HepG2 (cell line): ENCODE measurements around the gene KDM8. TPM values are rescaled to one million over a fixed set of nuclear protein-coding genes. Genes with fewer than 3 reads are reported as not detected.
A peak's percentile ranks its signal among the peaks of the same experiment; 100 is the strongest.

Source experiments
- AGO1 ChIP-seq: fragments of 200-400 bp; formaldehyde crosslinking; IDR thresholded peaks from 2 replicates; pipeline ENCODE4 v1.6.1; 2017; ENCODE audit warnings: mild to moderate bottlenecking, low read depth, low read length, moderate library complexity; ENCODE audit not compliant: poor library complexity, severe bottlenecking
- DMAP1 ChIP-seq: IDR thresholded peaks from 2 replicates; pipeline ENCODE4 v1.6.1; 2016
- HOXA9 ChIP-seq: sonication (generic); formaldehyde crosslinking; IDR thresholded peaks from 2 replicates; pipeline ENCODE4 v1.8.1; 2022; ENCODE audit warnings: missing genetic modification reagents, mild to moderate bottlenecking, moderate library complexity, borderline replicate concordance
- MAFF ChIP-seq: IDR thresholded peaks from 2 replicates; pipeline ENCODE4 v1.6.1; 2011; ENCODE audit warnings: low read depth, low read length, improper control_type of control experiment
- MATR3 ChIP-seq: sonication (generic); formaldehyde crosslinking; IDR thresholded peaks from 2 replicates; pipeline ENCODE4 v1.4.0; 2020; ENCODE audit warnings: missing genetic modification reagents
- MTA3 ChIP-seq: sonication (generic); formaldehyde crosslinking; IDR thresholded peaks from 2 replicates; pipeline ENCODE4 v1.4.0; 2020; ENCODE audit warnings: missing genetic modification reagents
- NR2F6 ChIP-seq, 2 experiments: IDR thresholded peaks; 2 replicates each; pipeline ENCODE4 v1.6.1; 2016; ENCODE audit warnings: antibody characterized with exemption in 1 of 2, mild to moderate bottlenecking in 1 of 2
- POLR2A ChIP-seq, 2 experiments: IDR thresholded peaks; 2 replicates each; pipeline ENCODE4 v1.6.1; 2011; ENCODE audit warnings: low read depth in 2 of 2, low read length in 2 of 2, mild to moderate bottlenecking in 1 of 2, moderate library complexity in 1 of 2; ENCODE audit not compliant: insufficient read depth in 1 of 2
- RAD21 ChIP-seq: fragments of 450-650 bp; formaldehyde crosslinking; IDR thresholded peaks from 2 replicates; pipeline ENCODE4 v1.5.0; 2020; ENCODE audit warnings: mild to moderate bottlenecking
- SAP130 ChIP-seq: IDR thresholded peaks from 2 replicates; pipeline ENCODE4 v1.6.1; 2016; ENCODE audit warnings: low read depth
- SIX1 ChIP-seq: sonication (generic); formaldehyde crosslinking; IDR thresholded peaks from 2 replicates; pipeline ENCODE4 v1.4.0; 2020; ENCODE audit warnings: missing genetic modification reagents, borderline replicate concordance
- TBX2 ChIP-seq: sonication (generic); formaldehyde crosslinking; IDR thresholded peaks from 2 replicates; pipeline ENCODE4 v1.5.0; 2020; ENCODE audit warnings: missing genetic modification reagents, mild to moderate bottlenecking, borderline replicate concordance
- ZC3H4 ChIP-seq: sonication (generic); formaldehyde crosslinking; IDR thresholded peaks from 2 replicates; pipeline ENCODE4 v1.4.0; 2020; ENCODE audit warnings: missing genetic modification reagents, borderline replicate concordance
- ZFY ChIP-seq: sonication (generic); formaldehyde crosslinking; IDR thresholded peaks from 2 replicates; pipeline ENCODE4 v1.4.0; 2020; ENCODE audit warnings: missing genetic modification reagents
- ZNF124 ChIP-seq: sonication (generic); formaldehyde crosslinking; IDR thresholded peaks from 2 replicates; pipeline ENCODE4 v1.4.0; 2020; ENCODE audit warnings: missing genetic modification reagents
- ZNF251 ChIP-seq: sonication (generic); formaldehyde crosslinking; IDR thresholded peaks from 2 replicates; pipeline ENCODE4 v1.9.0; 2021; ENCODE audit warnings: mild to moderate bottlenecking, missing genetic modification reagents
- ZNF274 ChIP-seq: sonication (generic); formaldehyde crosslinking; IDR thresholded peaks from 2 replicates; pipeline ENCODE4 v1.5.1; 2020; ENCODE audit warnings: mild to moderate bottlenecking, missing genetic modification reagents
- ZNF432 ChIP-seq: sonication (generic); formaldehyde crosslinking; IDR thresholded peaks from 2 replicates; pipeline ENCODE4 v1.5.0; 2020; ENCODE audit warnings: missing genetic modification reagents, mild to moderate bottlenecking, borderline replicate concordance
- ZNF468 ChIP-seq: sonication (generic); formaldehyde crosslinking; IDR thresholded peaks from 2 replicates; pipeline ENCODE4 v1.8.0; 2022; ENCODE audit warnings: mild to moderate bottlenecking, moderate library complexity, missing genetic modification reagents
- ZNF788 ChIP-seq: sonication (generic); formaldehyde crosslinking; IDR thresholded peaks from 2 replicates; pipeline ENCODE4 v1.5.0; 2020; ENCODE audit warnings: mild to moderate bottlenecking, missing genetic modification reagents, borderline replicate concordance
- polyA plus RNA-seq, 8 experiments: library from polyadenylated mRNA; depleted of rRNA in 3 of 8; stranded (reverse) in 7 of 8; unstranded in 1 of 8; fragments of >200 nt; fragmentation: Illumina TruSeq in 4 of 8; extraction: Trizol in 4 of 8; gene quantifications; 2 replicates each; pipeline versions ENCODE4 v1.2.1 to v1.2.3, GENCODE V29; 2011 to 2016; ENCODE audit warnings: low read depth in 4 of 8, missing spikeins in 1 of 8, mixed read lengths in 1 of 8; ENCODE audit not compliant: insufficient read depth in 1 of 8
- total RNA-seq, 5 experiments: library from RNA; depleted of rRNA; stranded (reverse); fragments of >200 nt; fragmentation: Illumina TruSeq; extraction: Trizol; gene quantifications; 2 replicates each; pipeline ENCODE4 v1.2.3, GENCODE V29; 2016; ENCODE audit warnings: low read depth in 1 of 5
- TF ChIP-seq, protein P1 (sequence below): sonication (generic); formaldehyde crosslinking; IDR thresholded peaks from 2 replicates; pipeline ENCODE4 v1.4.0; 2020; ENCODE audit warnings: mild to moderate bottlenecking, missing genetic modification reagents
- TF ChIP-seq, protein P2 (sequence below): sonication (generic); formaldehyde crosslinking; IDR thresholded peaks from 2 replicates; pipeline ENCODE4 v1.5.1; 2020; ENCODE audit warnings: missing genetic modification reagents, mild to moderate bottlenecking, borderline replicate concordance
- TF ChIP-seq, protein P3 (sequence below): sonication (generic); formaldehyde crosslinking; IDR thresholded peaks from 2 replicates; pipeline ENCODE4 v1.5.0; 2020; ENCODE audit warnings: missing genetic modification reagents, mild to moderate bottlenecking, borderline replicate concordance
- TF ChIP-seq, protein P4 (sequence below): sonication (generic); formaldehyde crosslinking; IDR thresholded peaks from 2 replicates; pipeline ENCODE4 v1.5.0; 2020; ENCODE audit warnings: missing genetic modification reagents
- TF ChIP-seq, protein P5 (sequence below): sonication (generic); formaldehyde crosslinking; IDR thresholded peaks from 2 replicates; pipeline ENCODE4 v1.5.1; 2020; ENCODE audit warnings: missing genetic modification reagents, mild to moderate bottlenecking, borderline replicate concordance

KDM8 gene
- total and polyA plus RNA-seq, 2 of the 13 experiments (the other 11 are each of a cell fraction or from before 2014, with no cell fraction given) = 3.3 to 8.6 TPM

DNA sequence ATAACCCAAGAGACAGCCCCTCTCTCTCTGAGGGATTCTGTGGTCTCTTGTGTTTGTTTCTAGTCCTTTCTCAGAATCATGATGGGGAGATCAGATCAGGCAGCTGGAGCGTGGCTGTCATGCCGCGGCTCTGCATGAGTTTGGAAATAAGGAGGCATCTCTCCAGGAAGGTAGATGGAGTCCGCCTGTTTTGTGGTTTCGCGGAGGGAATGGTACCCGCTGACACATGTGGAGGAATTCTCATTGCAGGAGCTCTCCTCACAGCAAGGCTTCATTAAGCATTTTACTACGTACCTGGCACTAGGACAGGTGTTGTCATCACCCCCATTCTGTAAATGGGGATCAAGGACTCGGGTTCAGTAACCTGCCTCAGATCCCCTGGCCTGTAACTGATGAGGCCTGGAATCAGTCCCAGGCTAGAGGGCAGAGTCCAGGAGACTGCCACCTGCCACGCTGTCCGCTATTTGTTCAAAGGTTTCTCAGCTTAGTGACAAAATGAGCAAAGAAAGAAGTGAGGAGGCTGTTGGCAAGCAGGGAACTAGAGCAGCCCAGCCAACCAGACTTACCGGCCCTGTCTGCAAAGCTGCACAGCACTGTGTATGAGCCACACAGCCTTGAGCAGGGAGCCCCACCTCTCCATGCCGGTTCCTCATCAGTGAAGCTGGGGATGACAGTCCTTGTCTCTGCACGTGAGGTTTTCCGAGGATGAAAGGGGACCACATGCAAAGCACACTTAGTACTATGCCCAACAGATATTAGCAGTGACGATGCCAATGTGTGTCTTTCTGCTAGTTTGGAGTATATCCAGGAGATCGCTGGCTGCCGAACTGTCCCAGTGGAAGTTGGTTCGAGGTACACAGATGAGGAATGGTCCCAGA, 11.0 kb downstream of the KDM8 start (continued):
- TF ChIP-seq, protein P1, sequence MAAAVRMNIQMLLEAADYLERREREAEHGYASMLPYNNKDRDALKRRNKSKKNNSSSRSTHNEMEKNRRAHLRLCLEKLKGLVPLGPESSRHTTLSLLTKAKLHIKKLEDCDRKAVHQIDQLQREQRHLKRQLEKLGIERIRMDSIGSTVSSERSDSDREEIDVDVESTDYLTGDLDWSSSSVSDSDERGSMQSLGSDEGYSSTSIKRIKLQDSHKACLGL = 0 out of 2 replicates have a peak, but pooled peaks have one; percentile 23
- TF ChIP-seq ZNF788 (peak; percentile 50; the same call in 1 of the 2 replicates), SIX1 (CRISPR knock-in tag) (no peak), ZC3H4 (no peak), NR2F6 (IDR thresholded peaks at IDR 0.05) (no peak), NR2F6 (CRISPR knock-in tag; IDR thresholded peaks at IDR 0.05) (0 out of 2 replicates have a peak, but pooled peaks have one; percentile 28), MATR3 (CRISPR knock-in tag) (no peak), ZNF432 (CRISPR knock-in tag) (no peak), ZNF251 (0 out of 2 replicates have a peak, but pooled peaks have one; percentile 50), ZNF124 (CRISPR knock-in tag) (no peak), RAD21 (CRISPR knock-in tag) (no peak), ZNF274 (no peak; the same call in 1 of the 2 replicates), AGO1 (no peak), TBX2 (CRISPR knock-in tag) (no peak), ZNF468 (no peak), HOXA9 (CRISPR knock-in tag) (no peak), POLR2A (IDR thresholded peaks at IDR 0.05; ENCODE audit: insufficient read depth in 1 of 2, low read depth in 2 of 2, low read length in 2 of 2) (no peak), SAP130 (peak; percentile 69), ZFY (CRISPR knock-in tag) (peak; percentile 73), MAFF (no peak), DMAP1 (CRISPR knock-in tag) (peak; percentile 87), MTA3 (CRISPR knock-in tag) (no peak)
- TF ChIP-seq, protein P2, sequence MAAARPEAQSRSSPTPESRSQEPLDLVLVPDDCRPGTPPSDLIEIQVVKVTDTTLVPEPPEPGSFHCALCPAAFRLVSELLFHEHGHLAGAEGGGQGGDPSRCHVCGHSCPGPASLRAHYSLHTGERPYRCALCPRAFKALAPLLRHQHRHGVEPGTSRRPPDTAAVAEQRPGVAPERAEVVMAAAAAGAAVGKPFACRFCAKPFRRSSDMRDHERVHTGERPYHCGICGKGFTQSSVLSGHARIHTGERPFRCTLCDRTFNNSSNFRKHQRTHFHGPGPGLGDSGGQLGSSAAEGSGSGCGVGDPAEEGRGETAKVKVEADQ (CRISPR knock-in tag) = no peak
- TF ChIP-seq, protein P3, sequence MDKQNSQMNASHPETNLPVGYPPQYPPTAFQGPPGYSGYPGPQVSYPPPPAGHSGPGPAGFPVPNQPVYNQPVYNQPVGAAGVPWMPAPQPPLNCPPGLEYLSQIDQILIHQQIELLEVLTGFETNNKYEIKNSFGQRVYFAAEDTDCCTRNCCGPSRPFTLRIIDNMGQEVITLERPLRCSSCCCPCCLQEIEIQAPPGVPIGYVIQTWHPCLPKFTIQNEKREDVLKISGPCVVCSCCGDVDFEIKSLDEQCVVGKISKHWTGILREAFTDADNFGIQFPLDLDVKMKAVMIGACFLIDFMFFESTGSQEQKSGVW (CRISPR knock-in tag) = no peak
- TF ChIP-seq, protein P4, sequence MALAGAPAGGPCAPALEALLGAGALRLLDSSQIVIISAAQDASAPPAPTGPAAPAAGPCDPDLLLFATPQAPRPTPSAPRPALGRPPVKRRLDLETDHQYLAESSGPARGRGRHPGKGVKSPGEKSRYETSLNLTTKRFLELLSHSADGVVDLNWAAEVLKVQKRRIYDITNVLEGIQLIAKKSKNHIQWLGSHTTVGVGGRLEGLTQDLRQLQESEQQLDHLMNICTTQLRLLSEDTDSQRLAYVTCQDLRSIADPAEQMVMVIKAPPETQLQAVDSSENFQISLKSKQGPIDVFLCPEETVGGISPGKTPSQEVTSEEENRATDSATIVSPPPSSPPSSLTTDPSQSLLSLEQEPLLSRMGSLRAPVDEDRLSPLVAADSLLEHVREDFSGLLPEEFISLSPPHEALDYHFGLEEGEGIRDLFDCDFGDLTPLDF (CRISPR knock-in tag) = no peak
- TF ChIP-seq, protein P5, sequence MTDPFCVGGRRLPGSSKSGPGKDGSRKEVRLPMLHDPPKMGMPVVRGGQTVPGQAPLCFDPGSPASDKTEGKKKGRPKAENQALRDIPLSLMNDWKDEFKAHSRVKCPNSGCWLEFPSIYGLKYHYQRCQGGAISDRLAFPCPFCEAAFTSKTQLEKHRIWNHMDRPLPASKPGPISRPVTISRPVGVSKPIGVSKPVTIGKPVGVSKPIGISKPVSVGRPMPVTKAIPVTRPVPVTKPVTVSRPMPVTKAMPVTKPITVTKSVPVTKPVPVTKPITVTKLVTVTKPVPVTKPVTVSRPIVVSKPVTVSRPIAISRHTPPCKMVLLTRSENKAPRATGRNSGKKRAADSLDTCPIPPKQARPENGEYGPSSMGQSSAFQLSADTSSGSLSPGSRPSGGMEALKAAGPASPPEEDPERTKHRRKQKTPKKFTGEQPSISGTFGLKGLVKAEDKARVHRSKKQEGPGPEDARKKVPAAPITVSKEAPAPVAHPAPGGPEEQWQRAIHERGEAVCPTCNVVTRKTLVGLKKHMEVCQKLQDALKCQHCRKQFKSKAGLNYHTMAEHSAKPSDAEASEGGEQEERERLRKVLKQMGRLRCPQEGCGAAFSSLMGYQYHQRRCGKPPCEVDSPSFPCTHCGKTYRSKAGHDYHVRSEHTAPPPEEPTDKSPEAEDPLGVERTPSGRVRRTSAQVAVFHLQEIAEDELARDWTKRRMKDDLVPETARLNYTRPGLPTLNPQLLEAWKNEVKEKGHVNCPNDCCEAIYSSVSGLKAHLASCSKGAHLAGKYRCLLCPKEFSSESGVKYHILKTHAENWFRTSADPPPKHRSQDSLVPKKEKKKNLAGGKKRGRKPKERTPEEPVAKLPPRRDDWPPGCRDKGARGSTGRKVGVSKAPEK (CRISPR knock-in tag) = no peak
